GM13976 (cell line): ENCODE measurements around the gene CACNA2D3.
"Not testable (repeated sequence)": the region's sequence is repeated elsewhere in the genome, so short reads cannot be mapped to it uniquely, and the experiment has no call there.

Experiments used
- DNase-seq: peaks from one replicate; pipeline ENCODE4 v3.0.0; 2012; ENCODE audit warnings: low spot score
- CTCF ChIP-seq: IDR thresholded peaks from 2 replicates; pipeline ENCODE4 v1.5.1; 2012; ENCODE audit warnings: borderline replicate concordance, mild to moderate bottlenecking; ENCODE audit not compliant: insufficient read depth; ENCODE audit errors: extremely low read depth, missing control alignments, control extremely low read depth
- in situ Hi-C: fragments of 300-500 bp; cut with MboI; formaldehyde crosslinking; loops from one replicate; pipeline ENCODE4 v1.12.0; 2022; ENCODE audit warnings: low sequenced_read_pairs, mixed read lengths, inconsistent platforms; ENCODE audit not compliant: unreplicated experiment

The CACNA2D3 gene

GRCh38 chr3:54965746-54966145, 843.4 kb downstream of the CACNA2D3 start:
- DNase-seq = no peak
- no peak for TF ChIP-seq CTCF
- in situ Hi-C loops = no loop called here

- DNase-seq = no peak
- in situ Hi-C loops = no loop called here
- no peak for TF ChIP-seq CTCF
Observed at GRCh38 chr3:54966979-54967378, 844.6 kb downstream of the CACNA2D3 start.

GRCh38 chr3:54967731-54968161, 845.4 kb downstream of the CACNA2D3 start:
- TF ChIP-seq CTCF = no peak
- no peak for DNase-seq
- in situ Hi-C loops = no loop called here

DNA sequence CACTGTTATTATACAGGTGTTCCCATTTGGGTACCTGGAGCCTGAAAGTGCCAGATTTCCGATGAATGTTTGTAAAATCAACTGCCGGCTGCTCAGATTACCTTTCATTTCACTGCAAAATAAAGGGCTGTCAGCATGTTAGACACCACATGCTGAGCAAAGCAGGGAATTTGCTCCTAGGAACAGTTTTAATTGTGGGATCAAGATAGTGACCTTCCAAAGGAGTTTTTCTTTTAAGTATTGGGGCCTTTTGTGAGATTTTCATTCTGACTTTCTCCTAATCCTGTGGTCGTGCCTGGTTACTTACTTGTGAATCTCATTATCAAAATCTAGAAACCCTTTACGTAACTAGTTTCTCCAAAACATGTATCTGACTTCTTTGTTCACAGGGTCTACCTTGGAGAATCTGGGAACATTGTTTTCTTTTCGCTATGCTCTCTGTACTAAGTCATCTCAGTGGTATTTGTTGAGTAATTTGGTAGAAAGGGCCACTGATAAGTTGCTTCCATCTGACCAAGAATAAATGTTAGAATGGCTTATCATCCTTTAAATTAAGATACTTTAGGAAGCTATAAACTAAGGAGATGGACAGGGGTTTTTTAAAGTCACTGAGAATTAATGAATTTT, 846.3 kb downstream of the CACNA2D3 start:
- TF ChIP-seq CTCF = no peak
- in situ Hi-C loops = no loop called here
- DNase-seq = no peak

- in situ Hi-C loops = no loop called here
- no peak for DNase-seq
- TF ChIP-seq CTCF = no peak
Observed at GRCh38 chr3:54969652-54970051, 847.3 kb downstream of the CACNA2D3 start.

DNA sequence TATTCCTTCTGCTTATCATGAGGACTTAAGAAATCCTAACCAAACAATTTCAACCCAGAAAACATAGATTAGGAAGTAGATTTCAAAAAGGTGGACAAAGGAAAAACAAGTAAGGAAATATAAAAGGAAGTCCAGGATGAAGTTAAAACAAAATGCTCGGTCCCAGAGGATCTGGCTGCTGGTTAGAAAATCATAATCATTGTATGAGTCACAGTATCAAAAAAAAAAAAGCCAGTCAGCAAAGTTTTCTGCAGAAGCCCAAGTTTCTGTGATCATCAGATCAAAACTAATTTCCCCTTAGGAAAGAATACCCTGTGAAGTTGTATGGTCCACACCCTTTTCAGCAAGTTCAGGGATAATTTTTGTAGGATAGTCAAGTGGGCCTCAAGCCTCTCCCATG, 848.5 kb downstream of the CACNA2D3 start:
- no peak for DNase-seq
- TF ChIP-seq CTCF = no peak
- in situ Hi-C loops = no loop called here

GRCh38 chr3:54977439-54977838, 855.1 kb downstream of the CACNA2D3 start:
- in situ Hi-C loops = no loop called here
- no peak for DNase-seq
- TF ChIP-seq CTCF = no peak

DNA sequence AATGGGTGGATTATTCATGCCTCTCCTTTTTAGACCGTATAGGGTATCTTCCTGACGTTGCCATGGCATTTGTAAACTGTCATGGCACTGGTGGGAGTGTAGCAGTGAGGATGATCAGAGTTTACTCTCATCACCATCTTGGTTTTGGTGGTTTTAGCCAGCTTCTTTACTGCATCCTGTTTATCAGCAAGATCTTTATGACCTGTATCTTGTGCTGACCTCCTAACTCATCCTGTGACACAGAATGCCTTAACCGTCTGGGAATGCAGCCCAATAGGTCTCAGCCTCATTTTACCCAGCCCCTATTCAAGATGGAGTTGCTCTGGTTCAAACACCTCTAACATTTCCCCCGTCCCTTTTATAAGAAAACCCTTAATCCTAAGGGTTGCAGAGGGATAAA, 855.6 kb downstream of the CACNA2D3 start:
- DNase-seq = not testable (repeated sequence)

More for the DNA sequence above, 855.6 kb downstream of the CACNA2D3 start:
- in situ Hi-C loops = not testable (repeated sequence)
